PC-9 (cell line): ENCODE data around the gene RXFP1.

Experiments used
- EZH2 ChIP-seq: fragments of 200-600 bp; sonication (generic); IDR thresholded peaks from 2 replicates; pipeline ENCODE4 v1.8.0; 2017; ENCODE audit warnings: antibody characterized with exemption, low read depth
- TF ChIP-seq, protein P1 (sequence below): fragments of 200-600 bp; sonication (generic); conservative IDR thresholded peaks from 2 replicates; pipeline ENCODE4 v1.6.1; 2017; ENCODE audit warnings: mixed run types, antibody characterized with exemption, mild to moderate bottlenecking, moderate library complexity

DNA sequence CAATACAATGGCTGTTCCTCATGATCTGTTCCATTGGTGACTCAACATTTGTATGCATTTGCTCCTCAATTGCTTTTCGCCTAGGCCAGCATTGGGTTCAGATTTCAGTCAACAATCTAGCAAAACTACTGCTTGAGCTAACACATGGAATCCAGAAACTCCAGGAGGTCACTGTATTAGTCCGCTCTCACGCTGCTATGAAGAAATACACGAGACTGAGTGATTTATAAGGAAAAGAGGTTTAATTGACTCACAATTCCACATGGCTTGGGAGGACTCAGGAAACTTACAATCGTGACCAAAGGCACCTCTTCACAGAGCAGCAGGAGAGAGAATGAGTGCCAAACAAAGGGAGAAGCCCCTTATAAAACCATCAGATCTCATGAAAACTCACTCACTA is 67.1 kb downstream of the RXFP1 start:
- TF ChIP-seq, protein P1, sequence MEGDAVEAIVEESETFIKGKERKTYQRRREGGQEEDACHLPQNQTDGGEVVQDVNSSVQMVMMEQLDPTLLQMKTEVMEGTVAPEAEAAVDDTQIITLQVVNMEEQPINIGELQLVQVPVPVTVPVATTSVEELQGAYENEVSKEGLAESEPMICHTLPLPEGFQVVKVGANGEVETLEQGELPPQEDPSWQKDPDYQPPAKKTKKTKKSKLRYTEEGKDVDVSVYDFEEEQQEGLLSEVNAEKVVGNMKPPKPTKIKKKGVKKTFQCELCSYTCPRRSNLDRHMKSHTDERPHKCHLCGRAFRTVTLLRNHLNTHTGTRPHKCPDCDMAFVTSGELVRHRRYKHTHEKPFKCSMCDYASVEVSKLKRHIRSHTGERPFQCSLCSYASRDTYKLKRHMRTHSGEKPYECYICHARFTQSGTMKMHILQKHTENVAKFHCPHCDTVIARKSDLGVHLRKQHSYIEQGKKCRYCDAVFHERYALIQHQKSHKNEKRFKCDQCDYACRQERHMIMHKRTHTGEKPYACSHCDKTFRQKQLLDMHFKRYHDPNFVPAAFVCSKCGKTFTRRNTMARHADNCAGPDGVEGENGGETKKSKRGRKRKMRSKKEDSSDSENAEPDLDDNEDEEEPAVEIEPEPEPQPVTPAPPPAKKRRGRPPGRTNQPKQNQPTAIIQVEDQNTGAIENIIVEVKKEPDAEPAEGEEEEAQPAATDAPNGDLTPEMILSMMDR, result no peak
- no peak for TF ChIP-seq EZH2
